Fibroblast of mammary gland (primary cell): Measurements from ENCODE around the gene PALM.
"Not testable (repeated sequence)": the region's sequence is repeated elsewhere in the genome, so short reads cannot be mapped to it uniquely, and the experiment has no call there.

Experiments used
- DNase-seq: peaks from one replicate; pipeline ENCODE4 v3.0.0-alpha.2; 2010; ENCODE audit warnings: low read depth
- H3K4me3 ChIP-seq: 2 replicates; pipeline ENCODE4 v1.5.1; 2011; ENCODE audit warnings: low read depth, mild to moderate bottlenecking, low read length, moderate library complexity; ENCODE audit not compliant: control insufficient read depth
- TF ChIP-seq, protein P1 (sequence below): conservative IDR thresholded peaks from 2 replicates; pipeline ENCODE4 v1.5.1; 2011; ENCODE audit warnings: low read depth, low read length, inconsistent platforms; ENCODE audit not compliant: control insufficient read depth, insufficient read depth

PALM gene

DNA sequence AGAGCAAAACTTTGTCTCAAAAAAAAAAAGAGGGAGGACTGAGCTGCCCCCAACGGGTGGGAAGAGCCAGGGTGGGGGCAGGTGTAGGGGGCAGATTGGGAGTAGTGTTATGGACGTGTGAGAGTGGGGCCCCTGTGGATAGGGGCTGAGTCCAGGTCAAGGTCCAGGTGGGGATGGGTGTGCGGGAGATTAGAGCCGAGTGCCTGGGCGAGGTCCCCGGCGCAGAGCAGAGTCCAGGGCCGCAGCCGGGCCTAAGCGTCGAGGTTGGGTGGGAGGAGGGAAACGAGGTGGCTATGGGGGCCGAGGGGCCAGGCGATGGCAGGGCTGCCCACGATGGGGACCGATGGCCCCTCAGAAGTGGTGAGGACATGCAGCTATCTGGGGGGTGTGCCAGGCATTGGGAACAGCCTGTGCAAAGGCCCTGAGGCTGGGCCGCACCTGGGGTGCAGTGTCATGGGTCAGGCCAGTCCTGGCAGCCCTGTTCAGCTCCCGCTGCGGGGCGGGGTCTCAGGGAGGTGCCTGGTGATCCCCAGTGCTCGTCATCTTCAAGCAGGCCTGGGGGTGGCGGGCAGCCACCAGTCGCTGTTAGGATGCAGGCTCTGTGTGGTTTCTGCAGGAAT, 29.9 kb downstream of the PALM start:
- no peak for DNase-seq
- TF ChIP-seq, protein P1, sequence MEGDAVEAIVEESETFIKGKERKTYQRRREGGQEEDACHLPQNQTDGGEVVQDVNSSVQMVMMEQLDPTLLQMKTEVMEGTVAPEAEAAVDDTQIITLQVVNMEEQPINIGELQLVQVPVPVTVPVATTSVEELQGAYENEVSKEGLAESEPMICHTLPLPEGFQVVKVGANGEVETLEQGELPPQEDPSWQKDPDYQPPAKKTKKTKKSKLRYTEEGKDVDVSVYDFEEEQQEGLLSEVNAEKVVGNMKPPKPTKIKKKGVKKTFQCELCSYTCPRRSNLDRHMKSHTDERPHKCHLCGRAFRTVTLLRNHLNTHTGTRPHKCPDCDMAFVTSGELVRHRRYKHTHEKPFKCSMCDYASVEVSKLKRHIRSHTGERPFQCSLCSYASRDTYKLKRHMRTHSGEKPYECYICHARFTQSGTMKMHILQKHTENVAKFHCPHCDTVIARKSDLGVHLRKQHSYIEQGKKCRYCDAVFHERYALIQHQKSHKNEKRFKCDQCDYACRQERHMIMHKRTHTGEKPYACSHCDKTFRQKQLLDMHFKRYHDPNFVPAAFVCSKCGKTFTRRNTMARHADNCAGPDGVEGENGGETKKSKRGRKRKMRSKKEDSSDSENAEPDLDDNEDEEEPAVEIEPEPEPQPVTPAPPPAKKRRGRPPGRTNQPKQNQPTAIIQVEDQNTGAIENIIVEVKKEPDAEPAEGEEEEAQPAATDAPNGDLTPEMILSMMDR, result no peak
- no peak overlapping the region for H3K4me3 ChIP-seq

DNA sequence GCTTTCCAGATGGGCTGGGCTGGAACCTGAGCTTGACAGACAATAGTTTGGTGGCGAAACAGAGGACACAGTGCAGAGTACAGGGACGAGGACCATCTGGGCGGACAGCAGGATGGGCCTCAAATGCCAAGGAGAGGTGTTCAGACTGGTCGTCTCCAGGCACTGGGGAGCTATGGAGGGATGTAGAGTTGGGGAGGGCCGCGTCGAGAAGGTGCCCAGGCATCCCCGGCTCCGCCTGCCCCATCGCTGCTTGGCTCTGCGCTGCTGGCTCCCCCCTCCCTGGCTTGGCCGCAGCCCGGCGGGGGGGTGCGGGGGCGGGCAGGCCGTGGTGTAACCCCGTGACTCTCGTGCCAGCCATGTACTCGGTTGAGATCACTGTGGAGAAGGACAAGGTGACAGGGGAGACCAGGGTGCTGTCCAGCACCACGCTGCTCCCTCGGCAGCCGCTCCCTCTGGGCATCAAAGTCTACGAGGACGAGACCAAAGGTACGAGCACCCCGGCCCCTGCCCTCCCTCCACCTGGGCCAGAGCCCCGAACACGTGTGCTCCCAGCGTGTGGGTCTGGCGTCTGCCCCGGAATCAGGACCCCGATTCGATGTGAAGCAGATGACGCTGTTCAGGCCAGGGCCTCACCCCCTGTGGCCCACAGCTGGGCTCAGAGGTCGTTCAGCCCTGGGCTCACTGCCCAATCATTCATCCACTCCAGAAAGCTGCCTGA, 31.4 kb downstream of the PALM start:
- TF ChIP-seq, protein P1, result no peak

DNA sequence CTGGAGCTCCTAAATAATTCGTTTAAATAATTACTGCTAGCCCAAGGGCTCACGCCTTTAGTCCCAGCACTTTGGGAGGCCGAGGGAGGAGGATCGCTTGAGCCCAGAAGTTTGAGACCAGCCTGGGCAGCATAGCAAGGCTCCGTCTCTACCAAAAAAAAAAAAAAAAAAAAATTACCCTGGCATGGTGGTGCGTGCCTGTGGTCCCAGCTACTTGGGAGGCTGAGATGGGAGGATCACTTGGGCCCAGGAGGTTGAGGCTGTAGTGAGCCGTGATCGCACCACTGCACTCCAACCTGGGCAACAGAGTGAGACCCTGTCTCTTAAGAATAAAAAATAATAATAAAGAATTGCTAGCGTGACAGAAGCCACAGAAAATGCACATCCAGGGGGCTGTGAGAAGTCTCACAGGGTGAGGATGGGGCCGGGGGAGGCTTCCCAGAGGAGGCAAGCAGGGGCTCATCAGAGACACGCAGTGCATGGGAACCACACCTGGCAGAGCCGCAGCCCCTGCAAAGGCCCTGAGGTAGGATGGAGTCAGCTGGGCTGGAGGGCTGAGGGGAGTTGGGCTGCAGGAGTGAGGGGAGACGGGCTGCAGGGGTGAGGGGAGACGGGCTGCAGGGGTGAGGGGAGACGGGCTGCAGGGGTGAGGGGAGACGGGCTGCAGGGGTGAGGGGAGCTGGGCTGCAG, 32.2 kb downstream of the PALM start:
- not testable (repeated sequence) for H3K4me3 ChIP-seq, DNase-seq

More for the DNA sequence above, 31.4 kb downstream of the PALM start:
- DNase-seq, result no peak
- no peak overlapping the region for H3K4me3 ChIP-seq

- no peak overlapping the region for H3K4me3 ChIP-seq
- TF ChIP-seq, protein P1, result no peak
- DNase-seq, result no peak
Observed at GRCh38 chr19:741506-742131, 32.9 kb downstream of the PALM start.

GRCh38 chr19:742540-743075, 33.9 kb downstream of the PALM start:
- TF ChIP-seq, protein P1, result no peak
- no peak for DNase-seq
- H3K4me3 ChIP-seq, result no peak overlapping the region

DNA sequence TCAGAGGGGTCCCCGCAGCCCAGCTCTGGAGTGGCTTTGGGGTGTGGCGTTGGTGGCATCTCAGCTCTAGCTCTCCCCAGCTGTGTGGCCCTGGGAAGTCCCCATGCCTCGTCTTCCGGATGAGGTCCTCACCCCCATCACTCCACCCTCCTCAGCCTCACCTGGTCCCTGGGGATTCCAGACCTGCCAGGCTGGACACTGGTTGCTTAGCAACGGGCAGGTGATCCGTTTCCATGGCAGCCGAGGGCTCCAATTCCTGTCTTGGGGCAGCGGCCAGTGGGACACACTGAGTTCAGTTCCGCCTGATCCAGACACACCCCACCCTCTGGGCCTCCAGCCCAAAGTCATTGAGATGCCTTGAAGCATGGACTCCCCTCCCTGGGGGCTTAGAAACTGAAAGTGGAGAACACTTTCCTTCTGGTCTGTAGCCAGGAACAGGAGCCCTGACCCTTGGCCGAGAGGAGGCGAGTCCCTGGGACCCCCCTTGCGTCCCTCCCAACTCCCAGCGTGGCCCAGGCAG, 34.5 kb downstream of the PALM start:
- no peak overlapping the region for H3K4me3 ChIP-seq
- no peak for DNase-seq
- TF ChIP-seq, protein P1, result no peak

- H3K4me3 ChIP-seq, result not testable (repeated sequence)
Observed at GRCh38 chr19:745138-745537, 36.4 kb downstream of the PALM start.

More at GRCh38 chr19:745138-745537, 36.4 kb downstream of the PALM start:
- not testable (repeated sequence) for DNase-seq
